GM18507 (cell line): Measurements from ENCODE around the gene MAN2A2.

ENCODE experiments used
- DNase-seq: peaks from one replicate; pipeline ENCODE4 v3.0.0; 2011; ENCODE audit warnings: low read depth; ENCODE audit not compliant: insufficient read length; ENCODE audit errors: extremely low spot score
- FAIRE-seq: peaks from 2 replicates; lab custom pipeline; 2011; peaks lifted over from hg19 to GRCh38; lab: Jason Lieb, UNC

MAN2A2 gene

DNA sequence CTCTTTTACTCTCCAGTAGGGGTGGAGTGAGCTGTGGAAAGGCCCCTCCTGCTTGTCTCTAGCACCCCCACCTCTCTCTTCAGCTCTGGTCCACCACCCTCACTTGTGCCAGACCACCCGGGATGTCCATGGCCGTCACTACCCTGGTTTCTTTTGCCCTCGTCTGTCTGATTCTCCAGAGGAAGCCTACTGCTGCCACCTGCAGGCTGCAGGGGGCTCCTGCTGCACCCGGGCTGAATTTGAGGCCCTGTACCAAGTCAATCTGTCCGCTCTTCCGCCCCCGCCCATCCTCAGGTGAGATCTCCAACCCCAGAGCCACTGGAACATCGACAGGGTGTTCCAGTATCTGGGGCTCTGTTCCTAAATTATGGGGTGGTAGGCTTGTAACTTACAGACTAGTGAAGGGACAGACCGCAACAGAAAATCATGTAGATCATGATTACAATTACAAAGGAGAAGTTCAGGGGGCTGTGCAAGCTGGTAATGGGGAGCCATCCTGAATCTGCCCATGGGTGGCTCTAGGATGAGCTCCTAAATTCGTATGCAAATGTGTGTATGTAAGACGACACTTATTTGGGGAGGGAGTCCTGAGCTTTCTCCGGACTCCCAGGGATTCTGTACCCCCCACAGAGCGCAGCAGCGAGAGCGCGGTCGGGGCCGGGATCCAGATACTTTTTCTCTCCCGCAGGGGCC lies 31.3 kb downstream of the MAN2A2 start:
- DNase-seq (peak; percentile 73), FAIRE-seq (peak; percentile 71)

DNA sequence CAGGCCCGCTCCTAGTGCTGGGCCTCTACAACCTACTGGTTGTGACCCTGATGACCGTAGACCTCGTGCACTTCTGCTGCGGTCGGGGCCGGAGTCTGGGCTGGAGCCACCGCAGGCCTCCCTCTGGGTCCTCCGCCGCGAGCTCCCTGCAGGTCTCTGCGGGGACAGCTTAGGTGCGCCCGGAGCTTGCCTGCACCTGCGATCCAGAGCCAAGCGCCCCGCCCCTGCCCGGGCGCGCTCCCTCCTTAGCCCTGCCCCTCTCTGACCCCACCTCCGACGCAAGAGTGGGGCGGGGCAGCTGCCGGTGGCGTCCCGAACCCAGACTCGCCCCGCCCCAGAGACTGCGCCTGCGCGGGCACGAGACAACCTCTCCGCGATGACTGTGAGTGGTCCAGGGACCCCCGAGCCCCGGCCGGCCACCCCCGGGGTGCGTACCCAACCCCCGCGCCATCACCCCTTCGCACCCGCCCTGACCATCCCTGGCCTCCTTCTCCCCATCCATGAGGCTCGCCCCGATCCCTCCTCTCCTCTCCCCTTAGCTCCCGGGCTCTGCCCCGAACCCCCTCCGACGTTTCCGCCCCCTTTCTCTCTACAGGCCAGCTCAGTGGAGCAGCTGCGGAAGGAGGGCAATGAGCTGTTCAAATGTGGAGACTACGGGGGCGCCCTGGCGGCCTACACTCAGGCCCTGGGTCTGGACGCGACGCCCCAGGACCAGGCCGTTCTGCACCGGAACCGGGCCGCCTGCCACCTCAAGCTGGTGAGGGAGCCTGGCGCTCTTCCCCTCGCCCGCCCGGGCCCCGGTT lies 32.0 kb downstream of the MAN2A2 start, which contains the start of gene UNC45A:
TSS of gene UNC45A (plus strand) at position 337 of the 803 bp plus-strand sequence. CDS start at position 377, 40 bp downstream.
- FAIRE-seq (peak; percentile 70), DNase-seq (peak; percentile 93)

DNA sequence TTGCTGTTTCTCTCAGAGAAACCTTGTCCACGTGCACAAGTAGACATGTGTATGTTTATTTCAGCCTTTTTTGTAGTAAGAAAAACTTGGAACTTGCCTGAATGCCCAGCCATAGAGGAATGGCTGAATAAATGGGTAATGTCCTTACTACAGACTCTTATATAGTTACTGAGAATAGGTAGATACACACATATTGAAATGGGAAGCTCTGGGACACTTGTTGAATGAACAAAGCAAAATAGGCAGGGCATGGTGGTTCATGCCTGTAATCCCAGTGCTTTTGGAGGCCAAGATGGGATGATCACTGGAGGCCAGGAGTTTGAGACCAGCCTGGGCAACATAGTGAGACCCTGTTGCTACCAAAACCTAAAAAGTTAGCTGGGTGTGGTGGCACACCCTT lies 33.7 kb downstream of the MAN2A2 start:
- DNase-seq (no peak), FAIRE-seq (no peak)

DNA sequence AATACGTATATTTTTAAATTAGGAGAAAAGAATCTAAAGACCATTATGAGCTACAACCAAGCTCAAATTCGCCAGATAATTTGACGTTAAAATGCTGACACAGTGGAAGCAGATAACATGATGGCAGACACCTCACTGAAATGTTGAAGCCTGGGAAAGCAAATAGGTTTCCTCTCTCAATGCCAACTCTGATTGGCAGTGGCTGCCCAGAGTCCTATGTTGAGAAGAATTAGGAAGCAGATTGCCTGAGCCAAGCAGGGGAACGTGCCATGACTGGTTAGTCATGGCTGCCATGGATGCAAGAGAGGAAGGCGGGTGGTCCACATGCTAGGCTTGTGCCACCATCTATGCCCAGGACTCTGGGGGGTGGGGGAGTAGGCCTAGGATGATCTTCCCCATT lies 35.2 kb downstream of the MAN2A2 start:
- DNase-seq (no peak), FAIRE-seq (no peak)

DNA sequence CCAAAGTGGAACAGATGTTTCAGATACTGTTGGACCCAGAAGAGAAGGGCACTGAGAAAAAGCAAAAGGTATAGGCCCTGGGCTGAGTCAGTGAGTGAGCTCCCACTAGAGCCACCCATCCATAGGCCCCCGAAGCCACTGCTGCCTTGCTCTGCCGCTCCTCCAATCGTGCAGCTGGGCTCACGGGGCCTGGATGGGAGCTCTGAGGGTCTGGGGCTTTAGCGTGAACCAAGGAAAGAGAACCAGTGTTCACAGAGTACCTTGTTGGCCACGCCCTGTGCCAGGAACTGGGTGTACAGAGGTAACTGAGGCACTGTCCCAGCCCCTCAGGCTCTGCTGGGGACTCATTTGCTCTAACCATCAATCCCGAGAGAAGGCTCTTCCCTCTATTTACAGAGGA lies 36.7 kb downstream of the MAN2A2 start:
- DNase-seq, result no peak
- no peak for FAIRE-seq

DNA sequence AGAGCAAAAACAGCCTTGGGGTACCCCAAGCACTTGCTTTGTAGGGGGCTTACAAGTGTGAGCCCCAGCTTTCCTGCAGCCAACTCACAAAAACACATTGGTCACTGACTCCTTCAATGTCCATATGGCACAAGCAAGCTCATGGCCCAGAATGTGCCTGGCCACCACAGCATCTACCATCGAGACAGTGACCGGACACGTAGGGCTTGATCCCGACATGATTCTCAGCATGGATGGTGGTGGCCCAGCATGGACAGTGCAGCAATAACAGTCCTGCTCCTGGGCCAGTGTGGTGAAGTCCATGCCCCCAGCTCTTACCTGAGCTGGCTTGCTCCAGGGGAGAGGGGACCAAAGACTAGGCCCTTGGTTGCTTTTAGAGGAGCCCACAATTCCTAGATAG lies 37.9 kb downstream of the MAN2A2 start:
- DNase-seq (no peak), FAIRE-seq (no peak)

DNA sequence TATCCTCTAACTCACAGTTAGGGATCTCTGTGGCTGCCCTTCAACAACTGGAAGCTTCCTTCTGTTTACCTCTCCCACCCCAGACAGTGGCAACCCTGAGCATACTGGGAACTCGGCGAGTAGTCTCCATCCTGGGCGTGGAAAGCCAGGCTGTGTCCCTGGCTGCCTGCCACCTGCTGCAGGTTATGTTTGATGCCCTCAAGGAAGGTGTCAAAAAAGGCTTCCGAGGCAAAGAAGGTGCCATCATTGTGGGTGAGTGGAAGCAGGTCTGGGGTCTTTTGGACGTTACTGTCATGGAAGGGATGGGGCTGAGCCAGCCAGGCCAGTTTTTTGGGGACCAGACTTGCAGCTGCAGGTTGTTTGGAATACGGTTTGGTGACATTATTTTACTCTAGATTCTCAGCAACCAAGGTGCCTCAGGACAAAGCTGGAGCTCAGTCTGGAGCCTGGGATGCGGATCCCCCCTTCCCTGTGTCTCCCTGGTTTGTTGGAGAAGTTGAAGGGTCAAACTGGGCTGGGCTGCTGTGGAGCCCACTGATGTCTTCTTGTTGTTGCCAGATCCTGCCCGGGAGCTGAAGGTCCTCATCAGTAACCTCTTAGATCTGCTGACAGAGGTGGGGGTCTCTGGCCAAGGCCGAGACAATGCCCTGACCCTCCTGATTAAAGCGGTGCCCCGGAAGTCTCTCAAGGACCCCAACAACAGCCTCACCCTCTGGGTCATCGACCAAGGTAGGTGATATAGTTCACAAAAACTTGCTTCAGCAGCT lies 39.4 kb downstream of the MAN2A2 start:
- FAIRE-seq (no peak), DNase-seq (no peak)

DNA sequence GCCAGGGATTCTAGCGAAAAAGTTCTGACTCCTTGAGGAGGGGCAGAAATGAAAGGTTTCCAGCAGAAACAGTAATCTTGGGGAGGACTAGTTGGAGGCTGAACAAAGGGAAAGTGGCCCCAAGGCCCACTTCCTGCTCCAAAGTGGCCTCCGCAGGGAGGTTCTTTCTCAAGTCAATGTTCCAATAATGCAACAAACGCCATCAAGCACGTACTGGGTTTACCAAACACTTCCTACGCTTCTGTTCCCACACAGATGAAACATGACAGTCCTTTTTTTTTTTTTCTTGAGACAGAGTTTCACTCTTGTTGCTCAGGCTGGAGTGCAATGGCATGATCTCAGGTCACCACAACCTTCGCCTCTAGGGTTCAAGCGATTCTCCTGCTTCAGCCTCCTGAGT lies 42.0 kb downstream of the MAN2A2 start:
- no peak for DNase-seq
- no peak for FAIRE-seq

DNA sequence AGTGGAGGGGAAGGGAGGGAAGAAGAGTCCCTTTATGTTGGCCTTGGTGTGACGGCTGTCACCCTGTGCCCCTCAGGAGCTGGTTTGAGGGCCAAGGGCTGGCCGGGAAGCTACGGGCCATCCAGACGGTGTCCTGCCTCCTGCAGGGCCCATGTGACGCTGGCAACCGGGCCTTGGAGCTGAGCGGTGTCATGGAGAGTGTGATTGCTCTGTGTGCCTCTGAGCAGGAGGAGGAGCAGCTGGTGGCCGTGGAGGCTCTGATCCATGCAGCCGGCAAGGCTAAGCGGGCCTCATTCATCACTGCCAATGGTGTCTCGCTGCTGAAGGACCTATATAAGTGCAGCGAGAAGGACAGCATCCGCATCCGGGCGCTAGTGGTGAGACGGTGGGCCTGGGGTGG lies 43.4 kb downstream of the MAN2A2 start:
- DNase-seq (no peak), FAIRE-seq (no peak)

DNA sequence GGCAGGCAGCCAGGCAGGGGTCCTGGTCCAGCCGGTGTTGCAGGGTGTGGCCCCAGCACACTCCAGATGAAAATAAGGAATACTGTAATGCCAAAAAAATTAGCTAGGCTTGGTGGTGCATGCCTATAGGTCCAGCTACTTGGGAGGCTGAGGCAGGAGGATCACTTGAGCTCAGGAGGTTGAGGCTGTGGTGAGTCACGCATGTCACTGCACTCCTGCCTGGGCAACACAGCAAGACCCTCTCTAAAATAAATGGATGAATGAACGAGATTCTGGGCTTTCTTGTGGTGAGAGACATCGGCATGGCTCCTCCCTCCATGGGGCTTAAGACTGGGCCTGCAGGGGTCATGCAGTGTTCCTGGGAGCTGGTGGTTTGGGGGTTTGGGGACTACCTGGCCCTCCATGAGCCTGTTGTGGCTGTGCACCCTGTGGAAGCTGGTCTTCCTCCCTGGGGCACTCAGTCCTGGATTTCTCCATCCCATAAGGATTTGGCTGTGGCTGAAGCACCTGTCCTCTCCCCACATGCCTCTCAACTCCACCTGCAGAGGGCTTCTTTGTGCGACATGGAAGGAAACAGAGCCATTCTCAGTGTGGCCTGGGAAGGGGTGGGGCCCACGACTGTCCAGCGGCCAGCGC lies 44.0 kb downstream of the MAN2A2 start:
- FAIRE-seq, result no peak
- DNase-seq, result no peak

DNA sequence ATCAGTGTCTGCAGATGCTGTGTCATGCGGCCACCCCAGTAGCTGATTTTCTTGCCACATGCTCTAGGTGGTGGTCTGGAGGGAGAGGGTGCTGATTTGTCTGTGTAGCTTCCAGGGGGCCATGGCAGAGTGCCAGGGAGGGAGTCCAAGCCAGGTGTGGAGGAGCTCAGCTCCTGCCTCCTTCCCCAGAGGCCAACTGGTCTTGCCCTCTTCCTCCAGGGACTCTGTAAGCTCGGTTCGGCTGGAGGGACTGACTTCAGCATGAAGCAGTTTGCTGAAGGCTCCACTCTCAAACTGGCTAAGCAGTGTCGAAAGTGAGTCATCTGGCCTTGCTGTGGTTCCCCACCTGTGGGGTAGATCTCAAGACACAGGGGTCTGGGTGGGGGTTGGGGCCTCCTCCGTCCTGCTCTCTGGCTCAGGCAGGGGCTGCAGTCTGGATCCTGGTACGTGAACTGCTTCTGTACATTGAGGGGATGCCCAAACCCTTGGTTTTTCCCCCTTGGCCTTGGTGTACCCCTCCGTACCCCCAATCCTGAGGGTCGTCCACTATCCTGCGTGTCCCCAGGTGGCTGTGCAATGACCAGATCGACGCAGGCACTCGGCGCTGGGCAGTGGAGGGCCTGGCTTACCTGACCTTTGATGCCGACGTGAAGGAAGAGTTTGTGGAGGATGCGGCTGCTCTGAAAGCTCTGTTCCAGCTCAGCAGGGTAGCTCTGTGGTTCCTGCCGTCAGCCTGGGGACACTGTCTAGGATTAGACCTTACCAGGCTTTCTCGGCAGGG lies 44.7 kb downstream of the MAN2A2 start:
- FAIRE-seq (no peak), DNase-seq (no peak)

DNA sequence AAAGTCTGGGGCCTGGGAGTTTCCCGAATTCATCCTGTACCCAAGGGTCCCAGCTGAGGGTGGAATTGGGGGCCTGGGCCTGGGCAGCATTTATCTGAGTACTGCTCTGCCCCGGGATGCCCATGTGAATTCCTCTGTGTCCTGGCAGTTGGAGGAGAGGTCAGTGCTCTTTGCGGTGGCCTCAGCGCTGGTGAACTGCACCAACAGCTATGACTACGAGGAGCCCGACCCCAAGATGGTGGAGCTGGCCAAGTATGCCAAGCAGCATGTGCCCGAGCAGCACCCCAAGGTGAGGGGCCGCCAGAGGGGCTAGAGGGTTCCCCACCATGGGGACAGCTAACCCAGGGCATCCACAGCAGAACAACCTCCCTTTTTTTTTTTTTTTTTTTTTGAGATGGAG lies 45.4 kb downstream of the MAN2A2 start:
- FAIRE-seq (no peak), DNase-seq (no peak)

DNA sequence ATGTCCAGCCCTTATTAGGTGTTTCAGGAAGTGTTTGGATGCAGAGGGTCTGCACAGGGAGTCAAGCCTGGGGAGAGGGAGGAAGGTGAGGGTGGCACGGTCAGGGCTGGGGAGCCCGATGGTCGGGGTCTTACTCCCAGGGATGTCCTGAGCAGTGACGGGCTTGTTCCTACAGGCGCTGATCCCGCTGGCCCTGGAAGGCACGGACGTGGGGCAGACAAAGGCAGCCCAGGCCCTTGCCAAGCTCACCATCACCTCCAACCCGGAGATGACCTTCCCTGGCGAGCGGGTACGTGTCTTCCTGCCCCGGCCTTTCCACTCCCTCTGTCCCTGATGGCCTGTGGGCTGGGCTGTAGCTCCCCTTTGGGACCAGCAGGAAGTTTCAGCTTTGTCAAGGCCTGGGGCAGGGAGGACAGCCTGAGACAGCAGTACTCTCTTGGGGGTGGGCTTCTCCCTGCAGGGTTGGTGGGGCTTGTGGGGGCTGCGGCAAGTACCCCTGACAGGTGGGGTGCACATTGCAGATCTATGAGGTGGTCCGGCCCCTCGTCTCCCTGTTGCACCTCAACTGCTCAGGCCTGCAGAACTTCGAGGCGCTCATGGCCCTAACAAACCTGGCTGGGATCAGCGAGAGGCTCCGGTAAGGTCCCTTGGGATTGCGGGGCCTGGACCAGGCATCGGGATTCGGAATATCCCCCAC lies 47.0 kb downstream of the MAN2A2 start:
- DNase-seq, result no peak
- no peak for FAIRE-seq

DNA sequence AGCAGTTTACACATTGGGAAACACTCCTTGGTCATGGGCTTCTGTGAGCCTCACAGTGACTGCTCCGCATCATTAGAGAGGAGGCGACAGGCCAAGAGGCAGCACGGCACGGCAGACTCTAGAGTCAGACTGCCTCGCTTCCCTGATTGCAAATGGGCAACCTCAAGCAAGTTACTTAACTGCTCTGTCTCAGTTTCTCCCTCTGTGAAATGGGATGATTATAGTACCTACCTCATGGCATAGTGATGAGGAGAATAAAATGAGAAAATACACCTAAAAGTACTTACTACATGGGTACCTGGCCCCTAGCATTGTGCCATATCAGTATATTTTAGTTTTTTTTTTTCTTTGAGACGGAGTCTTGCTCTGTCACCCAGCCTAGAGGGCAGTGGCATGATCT lies 47.6 kb downstream of the MAN2A2 start:
- no peak for DNase-seq
- FAIRE-seq, result no peak

DNA sequence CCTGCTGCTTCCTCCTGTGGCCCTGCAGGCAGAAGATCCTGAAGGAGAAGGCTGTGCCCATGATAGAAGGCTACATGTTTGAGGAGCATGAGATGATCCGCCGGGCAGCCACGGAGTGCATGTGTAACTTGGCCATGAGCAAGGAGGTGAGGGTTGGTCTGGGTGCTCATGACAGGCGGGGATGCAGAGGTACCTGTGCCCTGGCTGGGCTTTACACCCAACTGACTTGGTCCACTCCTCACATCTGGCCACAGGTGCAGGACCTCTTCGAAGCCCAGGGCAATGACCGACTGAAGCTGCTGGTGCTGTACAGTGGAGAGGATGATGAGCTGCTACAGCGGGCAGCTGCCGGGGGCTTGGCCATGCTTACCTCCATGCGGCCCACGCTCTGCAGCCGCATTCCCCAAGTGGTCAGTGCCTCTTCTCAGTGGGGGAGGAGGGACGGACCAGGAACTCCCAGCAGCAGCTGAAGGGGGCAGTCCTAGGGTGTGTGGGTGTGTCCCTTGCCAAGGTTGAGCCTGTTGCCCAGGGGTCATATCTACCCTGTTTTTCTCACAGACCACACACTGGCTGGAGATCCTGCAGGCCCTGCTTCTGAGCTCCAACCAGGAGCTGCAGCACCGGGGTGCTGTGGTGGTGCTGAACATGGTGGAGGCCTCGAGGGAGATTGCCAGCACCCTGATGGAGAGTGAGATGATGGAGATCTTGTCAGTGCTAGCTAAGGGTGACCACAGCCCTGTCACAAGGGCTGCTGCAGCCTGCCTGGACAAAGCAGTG lies 50.0 kb downstream of the MAN2A2 start:
- DNase-seq, result no peak
- no peak for FAIRE-seq

DNA sequence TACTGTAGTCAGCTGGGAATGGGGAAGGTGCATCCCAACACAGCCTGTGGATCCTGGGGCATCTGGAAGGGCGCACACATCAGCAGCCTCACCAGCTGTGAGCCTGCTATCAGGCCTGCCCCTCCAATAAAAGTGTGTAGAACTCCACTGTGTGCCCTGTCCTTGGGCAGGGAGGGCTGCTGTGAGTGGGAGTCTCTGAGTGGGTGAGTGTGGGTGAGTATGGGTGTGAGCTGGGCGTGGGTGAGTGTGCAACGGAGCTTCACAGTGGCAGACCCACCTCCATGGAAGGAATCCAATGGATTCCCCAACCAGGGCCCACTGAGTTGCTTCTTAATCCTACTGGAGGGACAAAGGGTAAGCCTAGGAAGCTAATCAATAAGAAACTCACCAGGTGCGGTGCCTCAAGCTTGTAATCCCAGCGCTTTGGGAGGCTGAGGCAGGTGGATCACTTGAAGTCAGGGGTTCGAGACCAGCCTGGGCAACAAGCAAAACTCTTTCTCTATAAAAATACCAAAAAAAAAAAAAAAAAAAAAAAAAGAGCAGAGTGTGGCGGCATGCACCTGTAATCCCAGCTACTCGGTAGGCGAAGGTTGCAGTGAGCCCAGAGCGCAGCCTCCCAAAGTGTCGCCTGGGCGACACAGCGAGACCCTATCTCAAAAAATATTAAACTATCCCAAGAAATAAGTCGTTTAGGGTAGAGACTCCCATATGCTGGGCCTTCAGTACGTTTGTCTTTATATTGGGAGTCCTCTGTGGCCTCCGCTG lies 51.0 kb downstream of the MAN2A2 start:
- DNase-seq, result no peak
- no peak for FAIRE-seq
